Erythroblast (primary cell): Measurements from ENCODE around the gene ZNF732.
"Not testable (repeated sequence)": the region's sequence is repeated elsewhere in the genome, so short reads cannot be mapped to it uniquely, and the experiment has no call there.

Experiments
- DNase-seq, 2 experiments: peaks; one replicate each; lab custom pipeline; 2025; lab: John Stamatoyannopoulos, UW
- GATA1 ChIP-seq: IDR thresholded peaks from 2 replicates; pipeline ENCODE4 v1.6.1; 2011; ENCODE audit warnings: low read depth, mild to moderate bottlenecking, control low read depth, low read length, moderate library complexity
- POLR2A ChIP-seq: IDR thresholded peaks from 2 replicates; pipeline ENCODE4 v1.6.1; 2011; ENCODE audit warnings: mild to moderate bottlenecking, low read length

ZNF732 gene

DNA sequence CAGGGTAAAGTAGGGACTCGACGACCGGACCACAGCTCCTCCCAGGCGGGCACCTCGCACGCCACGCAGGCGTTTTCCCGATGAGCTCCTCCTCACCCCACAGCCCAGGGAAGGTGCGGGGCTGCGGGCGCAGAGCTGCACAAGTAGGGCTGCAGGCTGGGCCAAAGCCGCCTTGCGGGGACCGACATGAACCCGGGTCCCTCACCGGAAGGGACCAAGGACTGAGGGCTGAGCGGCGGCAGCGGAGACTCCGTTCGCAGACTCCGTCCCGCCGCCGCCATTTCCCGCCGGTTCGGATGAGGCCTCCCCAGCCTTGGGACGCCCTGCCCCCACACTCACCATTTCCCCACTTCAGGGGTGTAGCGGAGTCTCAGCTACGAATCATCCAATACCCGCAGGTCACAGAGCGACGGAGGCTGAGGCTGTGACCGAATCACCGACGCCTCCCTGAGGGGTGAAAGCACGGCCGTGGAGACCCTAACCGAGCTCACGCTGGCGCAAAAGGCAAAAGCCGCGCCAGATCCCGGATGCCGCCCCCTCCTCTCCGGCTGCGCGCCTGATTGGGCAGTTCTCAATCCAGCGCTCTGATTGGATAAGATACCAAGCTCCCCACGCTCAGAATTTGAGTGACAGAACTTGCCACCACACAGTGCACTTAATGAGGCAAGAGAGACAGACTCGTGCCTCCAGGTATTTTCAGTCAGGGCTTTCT lies at the start of gene ZNF732:
TSS of gene ZNF732 (minus strand) at position 506 of the 712 bp plus-strand sequence. CDS start at position 342, 164 bp downstream.
- TF ChIP-seq GATA1 (no peak), POLR2A (no peak)
- DNase-seq = no peak

DNA sequence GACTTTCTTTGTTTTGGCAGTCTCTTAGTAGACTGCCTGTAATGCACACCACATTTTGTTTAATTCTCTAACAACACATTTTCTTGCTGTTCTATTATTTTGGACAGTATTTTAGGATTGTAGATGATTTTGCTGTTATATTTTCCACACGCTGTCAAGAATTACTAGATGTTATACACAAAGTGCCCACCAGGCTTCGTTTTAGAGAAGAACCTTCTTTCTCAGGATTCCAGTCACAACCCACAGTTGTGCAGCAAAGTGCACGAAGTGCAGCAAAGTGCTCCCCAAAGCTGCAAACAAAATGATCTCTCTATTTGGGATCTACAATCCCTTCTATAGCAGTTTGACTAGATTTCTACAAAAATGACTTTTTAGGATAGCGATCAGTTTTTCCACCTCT lies 34.7 kb upstream of the ZNF732 start:
- DNase-seq = peak in 1 of 2 experiments; percentile 15
- TF ChIP-seq GATA1 (no peak), POLR2A (no peak)

DNA sequence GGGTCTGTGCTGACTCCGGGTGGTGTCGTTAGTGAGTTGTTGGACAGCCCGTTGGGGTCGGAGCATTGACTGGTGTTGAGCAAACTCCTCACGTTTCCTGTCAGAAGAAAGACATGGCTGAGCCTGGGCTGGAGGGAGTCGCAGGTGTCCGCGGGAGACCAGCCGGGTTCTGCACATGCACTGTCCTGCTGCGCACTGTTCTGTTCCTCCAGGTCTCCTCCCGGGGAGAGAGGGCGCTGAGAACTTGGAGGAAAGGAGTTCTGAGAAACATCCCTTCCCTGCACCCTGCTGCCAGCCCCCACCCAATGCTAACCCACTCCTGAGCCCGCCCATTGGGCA lies 33.5 kb upstream of the ZNF732 start:
- no peak for DNase-seq
- TF ChIP-seq POLR2A = no peak

DNA sequence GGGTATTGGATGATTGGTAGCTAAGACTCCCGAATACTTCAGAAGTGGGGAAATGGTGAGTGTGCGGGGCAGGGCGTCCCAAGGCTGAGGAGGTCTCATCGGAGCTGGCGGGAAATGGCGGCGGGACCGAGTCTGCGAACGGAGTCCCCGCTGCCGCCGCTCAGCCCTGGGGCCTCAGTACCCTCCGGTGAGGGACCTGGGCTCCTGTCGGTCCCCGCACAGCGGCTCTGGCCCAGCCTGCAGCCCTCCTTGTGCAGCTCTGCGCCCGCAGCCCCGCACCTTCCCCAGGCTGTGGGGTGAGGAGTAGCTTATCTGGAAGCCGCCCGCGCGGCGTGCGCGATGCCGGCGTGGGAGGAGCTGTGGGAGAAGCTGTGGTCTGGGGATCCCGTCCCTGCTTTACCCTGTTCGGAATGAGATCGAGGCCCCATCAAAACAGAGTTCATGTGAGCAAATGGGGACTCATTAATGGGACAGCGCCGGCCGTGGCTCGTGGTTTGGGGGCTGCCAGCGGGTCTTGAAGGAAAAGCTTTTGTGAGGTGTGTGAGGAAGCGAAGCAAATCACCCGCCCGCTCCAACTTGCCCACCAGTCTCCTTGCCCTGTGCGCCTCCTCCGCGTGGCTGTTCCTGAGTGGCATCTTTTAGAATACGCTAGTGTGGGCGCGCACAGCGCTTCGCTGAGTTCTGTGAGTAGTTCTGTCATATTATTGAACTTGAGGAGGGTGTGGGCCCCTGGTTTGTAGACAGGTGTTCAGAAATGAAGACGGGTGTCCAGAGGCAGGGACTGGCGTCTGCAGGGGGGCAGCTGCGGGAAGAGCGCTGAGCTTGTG lies 32.9 kb upstream of the ZNF732 start:
- peak; percentile 76 to 78 for DNase-seq

DNA sequence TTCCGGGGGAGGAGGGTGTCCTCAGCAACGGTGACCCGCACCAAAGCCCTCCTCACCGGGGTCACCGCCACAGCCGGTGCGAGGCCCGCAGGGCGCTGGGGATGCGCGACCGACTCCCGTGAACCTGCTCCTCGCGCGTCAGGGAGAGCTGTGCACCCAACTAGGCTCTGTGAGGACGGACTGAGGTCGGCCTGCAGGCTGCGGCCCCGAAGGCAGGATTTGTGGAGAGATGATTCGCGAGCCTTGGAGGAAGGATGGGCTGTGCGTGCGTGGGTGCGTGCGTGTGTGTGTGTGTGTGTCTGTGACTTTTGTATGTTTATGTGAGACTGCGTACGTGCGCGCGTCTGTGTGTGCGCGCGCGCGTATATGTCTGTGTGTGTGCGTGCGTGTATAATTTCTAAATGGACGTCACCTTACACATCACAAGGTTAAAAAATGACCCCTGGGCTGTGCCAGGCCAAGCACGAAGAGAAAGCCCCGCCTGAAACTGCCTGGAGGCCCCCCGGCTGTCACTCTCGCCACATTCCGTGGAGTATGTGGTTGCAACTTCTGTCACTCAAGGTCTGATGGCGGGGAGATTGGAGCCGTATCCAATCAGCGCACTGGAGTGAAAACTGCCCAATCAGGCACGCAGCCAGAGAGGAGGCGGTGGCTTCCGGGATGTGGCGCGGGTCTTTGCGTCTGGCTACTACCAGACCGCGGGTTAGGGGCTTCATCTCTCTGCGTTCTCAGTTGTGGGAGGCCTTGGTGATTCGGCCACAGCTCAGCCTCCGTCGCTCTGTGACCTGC lies 32.1 kb upstream of the ZNF732 start, which contains the start of gene ZNF141:
TSS of gene ZNF141 (plus strand) at position 672 of the 789 bp plus-strand sequence. CDS start 170 bp downstream, outside the sequence.
- DNase-seq = peak; percentile 90 to 95
- TF ChIP-seq POLR2A (peak; percentile 87), GATA1 (no peak)

More for the DNA sequence above, 32.9 kb upstream of the ZNF732 start:
- peak; percentile 66 for TF ChIP-seq POLR2A
- no peak for TF ChIP-seq GATA1

DNA sequence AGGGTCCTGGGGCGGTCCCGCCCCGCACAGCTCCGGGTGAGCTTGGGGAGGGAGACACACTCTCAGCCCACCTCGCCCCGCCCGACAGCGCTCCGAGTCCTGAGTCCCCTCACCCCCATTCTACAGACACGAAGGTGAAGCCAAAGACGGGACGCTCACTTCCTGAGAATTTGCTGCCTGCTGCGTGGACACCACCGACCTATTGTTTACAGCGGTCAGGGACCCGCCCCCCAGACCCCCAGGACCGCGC lies 31.5 kb upstream of the ZNF732 start:
- TF ChIP-seq GATA1 (no peak), POLR2A (no peak)
- DNase-seq = no peak

DNA sequence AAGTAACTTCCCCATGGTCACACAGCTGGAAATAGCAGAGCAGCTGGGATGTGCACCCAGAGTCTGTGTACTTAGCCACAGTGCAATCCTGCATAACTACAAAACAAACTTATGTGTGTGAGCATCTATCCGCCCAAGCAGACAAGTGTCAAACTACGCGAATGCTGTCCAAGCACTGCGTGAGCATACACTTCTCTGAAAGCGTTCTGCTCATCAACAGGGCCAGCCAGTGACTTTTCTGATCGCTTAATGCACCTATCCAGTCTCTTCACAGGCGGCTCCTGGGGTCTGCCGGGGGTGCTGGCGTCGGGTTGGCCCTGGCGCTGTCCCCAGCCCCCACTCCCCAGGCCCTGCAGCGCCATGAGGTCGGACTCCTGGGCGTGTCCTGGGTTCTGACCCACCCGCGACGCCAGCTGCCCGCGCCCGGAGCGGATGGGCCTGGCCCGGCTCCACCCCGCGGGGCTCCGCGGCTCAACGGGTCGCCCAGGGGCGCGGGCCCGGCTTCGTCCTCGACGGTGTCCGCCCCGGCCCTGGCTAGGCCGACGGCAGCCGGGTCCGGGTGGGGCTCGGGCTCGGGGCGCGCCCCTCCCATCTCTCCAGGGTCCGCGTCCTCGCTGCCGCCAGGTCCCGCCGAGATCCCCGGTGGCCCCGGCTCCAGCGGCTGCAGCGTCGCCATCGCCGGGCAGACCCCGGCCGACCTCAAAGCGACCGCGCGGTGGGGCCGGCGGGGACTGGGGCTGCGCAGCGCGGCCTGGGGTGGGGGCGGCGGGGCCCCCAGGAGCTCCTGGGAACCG lies 31.0 kb upstream of the ZNF732 start:
- peak in 1 of 2 experiments; percentile 24 for DNase-seq
- TF ChIP-seq GATA1 = no peak
- no peak for TF ChIP-seq POLR2A

DNA sequence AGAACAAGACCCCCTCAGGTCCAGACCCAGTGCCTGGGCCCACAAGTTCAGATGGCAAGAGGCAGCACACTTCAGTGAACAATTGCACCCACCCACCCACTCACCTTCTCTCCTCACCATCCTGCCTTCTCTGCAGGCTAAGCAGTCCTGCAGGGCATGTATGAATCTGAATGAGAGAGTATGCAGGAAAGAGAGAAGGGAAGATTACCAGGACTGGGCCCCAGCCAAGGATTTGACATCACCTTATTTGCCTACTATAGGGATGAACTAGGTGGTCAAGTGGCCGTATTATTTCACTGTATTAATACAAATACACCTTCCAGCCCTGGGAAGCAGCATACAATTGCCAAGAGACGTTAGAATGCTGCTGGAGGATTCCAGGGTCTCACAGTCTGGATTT lies 30.2 kb upstream of the ZNF732 start:
- DNase-seq = no peak
- TF ChIP-seq POLR2A (no peak), GATA1 (no peak)

DNA sequence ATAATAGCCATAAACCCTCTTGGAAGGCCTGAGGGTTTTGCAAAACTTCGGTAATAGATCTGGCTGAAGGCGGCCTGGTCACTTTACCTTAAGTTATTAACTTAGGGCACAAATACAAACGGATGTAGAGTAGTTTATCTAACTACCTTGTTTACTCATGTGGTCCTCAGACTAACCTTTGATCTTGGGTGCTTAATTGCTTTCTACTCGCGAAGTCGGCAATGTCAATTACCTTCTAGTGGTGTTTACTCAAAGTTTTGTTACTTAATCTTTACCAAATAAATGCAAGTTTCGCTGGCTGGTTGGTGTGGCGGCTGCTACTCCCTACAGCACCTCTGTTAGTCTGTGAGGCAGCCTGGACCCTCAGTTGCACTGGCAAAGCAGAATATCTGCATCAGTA lies 23.5 kb upstream of the ZNF732 start:
- no peak for TF ChIP-seq POLR2A
- no peak for TF ChIP-seq GATA1
- DNase-seq = no peak

DNA sequence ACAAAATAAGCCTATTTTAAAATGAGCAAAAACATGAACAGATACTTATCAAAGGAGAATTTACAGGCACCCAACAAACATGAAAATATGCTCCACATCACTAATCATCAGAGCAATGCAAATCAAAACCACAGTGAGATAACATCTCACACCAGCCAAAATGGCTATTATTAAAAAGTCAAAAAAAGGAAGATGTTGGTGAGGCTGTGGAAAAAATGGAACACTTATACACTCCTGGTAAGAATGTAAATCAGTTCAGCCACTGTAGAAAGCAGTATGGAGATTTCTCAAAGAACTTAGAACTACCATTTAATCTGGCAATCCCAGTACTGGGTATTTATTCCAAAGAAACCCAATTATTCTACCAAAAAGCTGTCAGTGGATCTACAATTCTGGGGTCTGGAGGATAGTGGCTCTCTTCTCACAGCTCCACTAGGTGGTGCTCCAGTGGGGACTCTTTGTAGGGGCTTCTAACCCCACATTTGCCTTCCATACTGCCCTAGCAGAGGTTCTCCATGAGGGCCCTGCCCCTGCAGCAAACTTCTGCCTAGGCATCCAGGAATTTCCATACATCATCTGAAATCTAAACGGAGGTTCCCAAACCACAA lies 9.1 kb upstream of the ZNF732 start:
- no peak for DNase-seq
- TF ChIP-seq POLR2A (no peak), GATA1 (no peak)

DNA sequence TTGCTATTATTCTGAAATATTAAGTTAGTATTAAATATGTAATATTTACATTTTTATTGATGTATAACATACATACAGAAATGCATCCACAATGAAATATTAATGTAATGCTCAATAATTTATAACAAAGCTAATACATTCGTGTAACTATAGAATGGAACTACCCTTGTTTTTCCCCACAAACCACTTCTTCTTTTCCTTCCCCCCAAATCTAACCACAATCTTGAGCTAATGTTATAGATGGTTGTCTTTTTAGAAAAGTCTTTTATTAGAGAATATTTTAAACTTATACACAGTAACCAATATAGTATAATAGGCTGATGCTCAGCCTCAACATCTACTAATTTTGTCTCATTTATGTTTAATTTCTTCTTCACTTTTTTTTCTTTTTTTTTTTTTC lies 4.5 kb upstream of the ZNF732 start:
- no peak for TF ChIP-seq GATA1
- no peak for TF ChIP-seq POLR2A
- DNase-seq = no peak

DNA sequence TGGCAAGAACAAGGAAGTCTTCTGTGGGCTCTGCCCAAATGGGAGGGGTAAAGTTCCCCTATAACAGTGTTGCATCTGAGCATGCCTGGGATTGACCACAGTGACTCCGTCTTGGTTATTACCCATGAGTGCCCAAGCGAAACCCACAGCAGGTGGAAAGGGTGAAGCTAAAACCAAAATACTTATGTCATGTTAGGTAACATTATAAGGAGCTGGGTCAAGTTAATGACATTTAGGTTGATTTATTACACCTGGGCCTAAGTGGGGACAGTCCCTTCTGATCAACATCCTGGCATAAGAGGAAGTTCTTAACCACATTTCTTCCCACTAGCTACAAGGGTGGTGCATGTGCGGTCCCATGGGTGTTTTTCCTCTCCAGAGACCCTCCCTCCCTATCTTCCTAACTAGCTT lies 1.3 kb upstream of the ZNF732 start:
- TF ChIP-seq GATA1 = no peak
- no peak for TF ChIP-seq POLR2A
- no peak for DNase-seq

DNA sequence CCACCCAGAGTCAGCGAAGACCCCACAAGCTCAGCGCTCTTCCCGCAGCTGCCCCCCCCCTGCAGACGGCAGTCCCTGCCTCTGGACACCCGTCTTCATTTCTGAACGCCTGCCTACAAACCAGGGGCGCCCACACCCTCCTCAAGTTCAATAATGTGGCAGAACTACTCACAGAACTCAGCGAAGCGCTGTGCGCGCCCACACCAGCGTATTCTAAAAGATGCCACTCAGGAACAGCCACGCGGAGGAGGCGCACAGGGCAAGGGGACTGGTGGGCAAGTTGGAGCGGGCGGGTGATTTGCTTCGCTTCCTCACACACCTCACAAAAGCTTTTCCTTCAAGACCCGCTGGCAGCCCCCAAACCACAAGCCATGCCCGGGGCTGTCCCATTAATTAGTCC lies 758 bp downstream of the ZNF732 start:
- not testable (repeated sequence) for DNase-seq
